Measurements from ENCODE around the gene SSU72.

- TF ChIP-seq POLR2A (IDR thresholded peaks at IDR 0.05) (no peak), EP300 (IDR thresholded peaks at IDR 0.05) (no peak), CTCF (IDR thresholded peaks at IDR 0.05) (no peak)
Measured at GRCh38 chr1:1605724-1606123, 31.1 kb upstream of the SSU72 start.
